ENCODE measurements around the gene ELP1. TPM values are rescaled to one million over a fixed set of nuclear protein-coding genes. Genes with fewer than 3 reads are reported as not detected.

ELP1 gene
- total and polyA plus RNA-seq, 2 experiments from 2014 or later, result 14.5 to 24.1 TPM

- Histone ChIP-seq H3F3A (ENCODE audit: insufficient read depth) (no peaks in the 10 kb centered on the region), H3K4me3 (no peak overlapping the region), H3K9me3 (ENCODE audit: low read depth) (no peaks in the 10 kb centered on the region), H3K9ac (no peak overlapping the region), H3K4me1 (ENCODE audit: insufficient read depth) (peaks cover 6% of the 10 kb centered on the region), H3K27me3 (replicated peaks; ENCODE audit: insufficient read depth) (no peaks in the 10 kb centered on the region), H3K79me2 (ENCODE audit: insufficient read depth) (no peaks in the 10 kb centered on the region), H4K20me1 (ENCODE audit: insufficient read depth) (no peaks in the 10 kb centered on the region), H3K36me3 (ENCODE audit: low read depth) (no peaks in the 10 kb centered on the region), H2AFZ (no peak overlapping the region), H3K27ac (no peak overlapping the region), H3K4me2 (ENCODE audit: unreplicated experiment) (no peak overlapping the region), H3K9me2 (ENCODE audit: insufficient read depth) (no peaks in the 10 kb centered on the region)
- TF ChIP-seq EZH2phosphoT487 (IDR thresholded peaks at IDR 0.05; ENCODE audit: insufficient read depth, low read depth) (no peak), EZH2 (IDR thresholded peaks at IDR 0.05; ENCODE audit: insufficient read depth, poor library complexity, severe bottlenecking) (no peak)
- WGBS, 2 experiments (ENCODE audit: low coverage in 1 of 2, low lambda C conversion rate in 2 of 2, missing lambda C conversion rate in 2 of 2), result 75 to 82% methylated on average over 3 of the region's 3 CpGs
- in situ Hi-C loops (cut with MboI), result no loop called here
- no peak for DNase-seq
Measured at GRCh38 chr9:108864446-108864845, 69.5 kb downstream of the ELP1 start.

- no peaks in the 10 kb centered on the region for H4K20me1 ChIP-seq (ENCODE audit: insufficient read depth)
- no peak overlapping the region for H3K9ac ChIP-seq
- no peak overlapping the region for H3K4me3 ChIP-seq
- H3K27me3 ChIP-seq (replicated peaks; ENCODE audit: insufficient read depth), result no peaks in the 10 kb centered on the region
- peaks cover under 1% of the 10 kb centered on the region; the same call in 1 of the 2 replicates for H3K4me1 ChIP-seq (ENCODE audit: insufficient read depth)
- TF ChIP-seq EZH2 (IDR thresholded peaks at IDR 0.05; ENCODE audit: insufficient read depth, poor library complexity, severe bottlenecking), result no peak
- TF ChIP-seq EZH2phosphoT487 (IDR thresholded peaks at IDR 0.05; ENCODE audit: insufficient read depth, low read depth), result no peak
- no peaks in the 10 kb centered on the region for H3K9me2 ChIP-seq (ENCODE audit: insufficient read depth)
- H3K36me3 ChIP-seq (ENCODE audit: low read depth), result no peaks in the 10 kb centered on the region
- in situ Hi-C loops (cut with MboI), result no loop called here
- H3K79me2 ChIP-seq (ENCODE audit: insufficient read depth), result no peaks in the 10 kb centered on the region
- no peak for DNase-seq
- H3K4me2 ChIP-seq (ENCODE audit: unreplicated experiment), result no peak overlapping the region
- 95 to 97% methylated on average over 3 of the region's 3 CpGs for WGBS, 2 experiments (ENCODE audit: low coverage in 1 of 2, low lambda C conversion rate in 2 of 2, missing lambda C conversion rate in 2 of 2)
- no peaks in the 10 kb centered on the region for H3K9me3 ChIP-seq (ENCODE audit: low read depth)
- no peak overlapping the region for H3K27ac ChIP-seq
- no peaks in the 10 kb centered on the region for H3F3A ChIP-seq (ENCODE audit: insufficient read depth)
- no peak overlapping the region for H2AFZ ChIP-seq
Measured at GRCh38 chr9:108863891-108864290, 70.0 kb downstream of the ELP1 start.

GRCh38 chr9:108861997-108862396 lies 71.9 kb downstream of the ELP1 start, which contains the start of gene ACTL7A:
TSS of gene ACTL7A (plus strand) at chr9:108862266. CDS start at chr9:108862323, 57 bp downstream.
- TF ChIP-seq EZH2 (IDR thresholded peaks at IDR 0.05; ENCODE audit: insufficient read depth, poor library complexity, severe bottlenecking) (no peak), EZH2phosphoT487 (IDR thresholded peaks at IDR 0.05; ENCODE audit: insufficient read depth, low read depth) (no peak)
- Histone ChIP-seq H3F3A (ENCODE audit: insufficient read depth) (no peaks in the 10 kb centered on the region), H3K27me3 (replicated peaks; ENCODE audit: insufficient read depth) (no peaks in the 10 kb centered on the region), H3K36me3 (ENCODE audit: low read depth) (no peaks in the 10 kb centered on the region), H3K4me3 (no peak within 1 kb of the TSS), H2AFZ (no peak within 1 kb of the TSS), H3K9me2 (ENCODE audit: insufficient read depth) (no peaks in the 10 kb centered on the region), H3K9me3 (ENCODE audit: low read depth) (no peaks in the 10 kb centered on the region), H3K79me2 (ENCODE audit: insufficient read depth) (no peaks in the 10 kb centered on the region), H3K27ac (no peak within 1 kb of the TSS), H3K4me1 (ENCODE audit: insufficient read depth) (no peaks in the 10 kb centered on the region), H3K4me2 (ENCODE audit: unreplicated experiment) (no peak within 1 kb of the TSS), H3K9ac (no peak within 1 kb of the TSS), H4K20me1 (ENCODE audit: insufficient read depth) (no peaks in the 10 kb centered on the region)
- DNase-seq, result no peak
- 82 to 83% methylated on average over 3 of the region's 3 CpGs for WGBS, 2 experiments (ENCODE audit: low coverage in 1 of 2, low lambda C conversion rate in 2 of 2, missing lambda C conversion rate in 2 of 2)
- in situ Hi-C loops (cut with MboI), result no loop called here

- no peaks in the 10 kb centered on the region for H3K9me3 ChIP-seq (ENCODE audit: low read depth)
- H3K27ac ChIP-seq, result no peak overlapping the region
- WGBS, 2 experiments (ENCODE audit: low coverage in 1 of 2, low lambda C conversion rate in 2 of 2, missing lambda C conversion rate in 2 of 2), result 80 to 82% methylated on average over 7 of the region's 7 CpGs
- no peaks in the 10 kb centered on the region for H3K9me2 ChIP-seq (ENCODE audit: insufficient read depth)
- no peaks in the 10 kb centered on the region for H3F3A ChIP-seq (ENCODE audit: insufficient read depth)
- H3K4me1 ChIP-seq (ENCODE audit: insufficient read depth), result no peaks in the 10 kb centered on the region
- TF ChIP-seq EZH2 (IDR thresholded peaks at IDR 0.05; ENCODE audit: insufficient read depth, poor library complexity, severe bottlenecking) (no peak), EZH2phosphoT487 (IDR thresholded peaks at IDR 0.05; ENCODE audit: insufficient read depth, low read depth) (no peak)
- no peaks in the 10 kb centered on the region for H3K79me2 ChIP-seq (ENCODE audit: insufficient read depth)
- H3K4me2 ChIP-seq (ENCODE audit: unreplicated experiment), result no peak overlapping the region
- no peak overlapping the region for H2AFZ ChIP-seq
- no peaks in the 10 kb centered on the region for H4K20me1 ChIP-seq (ENCODE audit: insufficient read depth)
- DNase-seq, result no peak
- no peaks in the 10 kb centered on the region for H3K27me3 ChIP-seq (replicated peaks; ENCODE audit: insufficient read depth)
- in situ Hi-C loops (cut with MboI), result no loop called here
- H3K4me3 ChIP-seq, result no peak overlapping the region
- no peaks in the 10 kb centered on the region for H3K36me3 ChIP-seq (ENCODE audit: low read depth)
- H3K9ac ChIP-seq, result no peak overlapping the region
Measured at GRCh38 chr9:108861464-108861863, 72.5 kb downstream of the ELP1 start.

GRCh38 chr9:108860764-108861163 lies 73.2 kb downstream of the ELP1 start:
- in situ Hi-C loops (cut with MboI), result no loop called here
- no peak overlapping the region for H3K27ac ChIP-seq
- no peaks in the 10 kb centered on the region for H3K36me3 ChIP-seq (ENCODE audit: low read depth)
- no peaks in the 10 kb centered on the region for H3K27me3 ChIP-seq (replicated peaks; ENCODE audit: insufficient read depth)
- H3K9me3 ChIP-seq (ENCODE audit: low read depth), result no peaks in the 10 kb centered on the region
- 75 to 90% methylated on average over 2 of the region's 2 CpGs for WGBS, 2 experiments (ENCODE audit: low coverage in 1 of 2, low lambda C conversion rate in 2 of 2, missing lambda C conversion rate in 2 of 2)
- no peaks in the 10 kb centered on the region for H3F3A ChIP-seq (ENCODE audit: insufficient read depth)
- H3K79me2 ChIP-seq (ENCODE audit: insufficient read depth), result no peaks in the 10 kb centered on the region
- H3K9ac ChIP-seq, result no peak overlapping the region
- no peak overlapping the region for H3K4me3 ChIP-seq
- no peaks in the 10 kb centered on the region for H4K20me1 ChIP-seq (ENCODE audit: insufficient read depth)
- DNase-seq, result no peak
- TF ChIP-seq EZH2phosphoT487 (IDR thresholded peaks at IDR 0.05; ENCODE audit: insufficient read depth, low read depth), result no peak
- no peak for TF ChIP-seq EZH2 (IDR thresholded peaks at IDR 0.05; ENCODE audit: insufficient read depth, poor library complexity, severe bottlenecking)
- H2AFZ ChIP-seq, result no peak overlapping the region
- no peak overlapping the region for H3K4me2 ChIP-seq (ENCODE audit: unreplicated experiment)
- no peaks in the 10 kb centered on the region for H3K9me2 ChIP-seq (ENCODE audit: insufficient read depth)
- H3K4me1 ChIP-seq (ENCODE audit: insufficient read depth), result no peaks in the 10 kb centered on the region
